Fibroblast of skin of left quadriceps (primary cell): ENCODE measurements around the gene PALLD.

ENCODE experiments used
- DNase-seq, 2 experiments: peaks; one replicate each; pipeline ENCODE4 v3.0.0-alpha.2; 2013; ENCODE audit warnings: low read depth in 2 of 2

PALLD gene

DNA sequence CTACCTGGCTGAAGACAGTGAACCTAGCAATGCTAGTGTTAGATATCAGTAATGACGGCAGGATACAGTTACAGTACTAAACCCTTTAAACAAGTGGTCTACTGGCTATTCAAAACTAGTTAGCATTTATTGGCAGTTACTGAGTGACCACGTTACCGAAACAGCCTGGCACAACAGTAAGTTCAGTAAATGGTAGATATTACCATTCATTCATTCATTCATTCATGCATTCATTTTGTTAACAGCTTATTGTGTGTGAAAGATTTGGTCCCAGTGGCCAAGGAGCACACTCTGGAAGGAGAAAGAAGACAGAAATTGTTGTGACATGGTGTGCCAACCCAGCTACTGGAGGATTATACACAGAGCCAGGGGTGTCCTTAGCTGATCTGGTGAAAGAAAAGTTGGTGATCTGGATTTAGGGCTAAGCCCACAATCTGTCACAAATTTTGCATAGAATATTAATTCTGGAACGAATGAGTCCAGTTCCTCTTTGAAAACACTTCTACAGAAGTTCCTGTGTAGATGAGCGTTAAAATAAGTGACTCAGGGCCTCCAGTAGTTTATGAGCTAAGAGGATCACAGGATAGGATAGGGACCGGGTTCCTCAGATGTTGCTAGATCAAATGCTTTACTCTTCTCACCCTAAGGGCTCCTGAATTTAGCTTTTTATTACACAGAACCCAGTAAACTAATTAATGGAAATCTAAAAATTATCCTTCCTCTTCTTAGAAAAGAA, 334.1 kb downstream of the PALLD start:
- DNase-seq, result no peak

DNA sequence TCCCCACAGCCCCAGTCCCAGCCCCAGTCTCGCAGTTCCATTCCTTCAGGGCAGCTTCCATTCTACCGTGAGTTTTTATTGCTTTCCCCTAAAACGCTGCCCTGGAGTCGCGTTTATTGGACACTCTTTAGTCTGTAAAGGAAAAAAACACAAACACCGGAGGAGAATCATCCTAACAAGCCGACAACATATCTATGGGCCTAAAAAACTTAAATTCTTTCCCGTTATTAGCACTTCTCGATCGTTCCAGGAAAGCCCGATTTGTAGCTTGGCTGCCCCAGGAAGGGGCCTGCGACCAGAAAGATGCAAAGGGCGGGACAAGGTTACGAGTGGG, 334.7 kb downstream of the PALLD start:
- DNase-seq, result no peak

DNA sequence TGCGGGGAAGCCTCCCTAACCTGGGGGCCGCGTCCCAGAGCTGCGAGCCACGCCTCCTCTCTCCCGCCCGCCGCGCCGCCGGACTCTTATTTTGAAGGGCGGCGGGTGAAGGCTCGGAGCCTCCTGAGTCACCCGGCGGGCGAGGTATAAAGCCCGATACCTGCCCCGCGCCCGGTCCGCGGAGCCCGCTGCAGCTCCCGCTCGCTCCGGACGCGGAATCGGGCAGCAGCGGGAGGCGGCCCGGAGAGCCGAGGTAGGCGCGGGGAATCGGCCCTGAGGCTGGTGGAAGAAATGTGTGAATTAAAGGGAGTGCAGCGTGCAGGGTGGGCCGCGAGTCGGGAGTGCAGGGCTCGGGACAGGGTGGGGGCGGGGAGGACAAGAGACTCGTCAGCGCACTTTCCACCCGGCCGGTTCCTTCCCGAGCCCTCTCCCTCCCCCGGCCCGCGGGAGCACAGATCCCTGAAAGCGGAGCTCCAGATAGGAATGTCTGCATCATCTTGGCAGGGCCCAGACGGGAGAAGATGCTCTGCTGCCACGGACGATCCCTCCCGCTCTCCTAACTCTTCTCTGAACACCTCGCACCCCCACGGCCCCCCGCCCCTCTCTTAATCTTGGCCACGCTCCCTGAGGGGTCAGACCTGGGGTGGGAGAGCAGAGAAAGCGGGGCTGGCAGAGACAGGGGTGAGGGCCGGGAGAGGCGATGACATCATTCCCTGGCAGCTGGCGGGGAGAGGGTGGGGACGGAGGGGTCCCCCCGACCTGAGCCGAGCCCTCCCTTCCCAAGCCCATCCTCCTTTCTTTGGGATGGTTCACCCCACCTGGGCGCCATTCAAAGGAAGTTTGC, 335.3 kb downstream of the PALLD start:
- peak; percentile 69 for DNase-seq

DNA sequence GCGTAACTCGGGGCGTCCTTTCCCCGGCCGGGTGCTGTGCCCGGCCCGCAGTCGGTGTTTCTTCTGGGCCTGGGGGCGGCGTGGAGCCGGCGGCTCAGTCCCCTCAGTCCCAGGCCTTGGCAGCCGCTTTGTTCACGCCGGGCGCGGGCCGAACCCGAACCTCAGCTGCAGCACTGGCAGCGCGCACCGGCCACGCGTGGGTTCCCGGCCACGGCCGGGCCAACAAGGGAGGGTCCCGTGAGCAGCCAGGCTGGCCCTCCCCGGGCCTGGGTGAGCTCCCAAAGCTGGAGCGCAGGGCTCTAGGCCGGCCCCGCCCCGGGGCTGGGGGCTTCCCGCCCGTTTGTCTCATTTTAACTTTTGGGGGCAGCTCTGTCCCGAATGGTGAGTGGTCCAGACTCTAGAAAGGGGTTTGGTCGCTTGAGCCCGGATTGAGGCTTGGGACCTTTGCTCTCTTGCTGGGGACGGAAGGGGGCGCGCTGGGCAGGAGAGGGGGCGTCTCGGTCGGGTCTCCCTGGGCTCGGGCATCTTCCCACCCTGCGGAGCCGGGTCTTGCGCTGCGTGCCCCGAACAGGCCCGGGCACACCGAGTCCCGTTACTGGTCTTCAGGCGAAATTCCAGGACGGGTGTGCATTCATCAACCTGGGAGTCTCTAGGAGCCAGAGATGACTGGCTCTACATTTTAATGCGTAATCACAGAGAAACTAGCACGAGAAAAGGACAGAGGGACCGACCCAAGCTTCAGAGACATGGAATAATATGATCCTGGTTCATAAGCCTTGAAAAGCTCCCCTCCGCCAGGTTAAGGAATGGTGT, 336.1 kb downstream of the PALLD start:
- DNase-seq, result no peak

DNA sequence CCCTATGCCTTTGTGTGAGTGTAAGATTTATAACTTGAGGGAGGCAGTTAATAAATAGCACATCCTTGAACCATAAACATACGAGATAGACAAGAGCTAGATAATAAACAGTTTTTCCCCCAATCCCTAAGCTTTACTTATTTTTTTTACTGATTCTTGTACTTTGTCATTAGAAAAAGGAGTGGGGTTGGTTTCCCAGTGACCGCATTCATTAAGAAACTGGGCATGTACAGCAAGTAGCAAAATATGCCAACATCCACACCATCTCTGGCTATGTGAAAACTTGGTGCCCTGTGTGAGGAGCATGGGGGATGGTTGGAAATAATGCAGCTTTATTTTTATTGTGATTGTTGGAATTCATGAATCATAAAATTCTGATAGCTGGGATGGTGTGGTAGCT, 337.0 kb downstream of the PALLD start:
- no peak for DNase-seq

- no peak for DNase-seq
Observed at GRCh38 chr4:168835880-168836454, 339.1 kb downstream of the PALLD start.

- no peak for DNase-seq
Observed at GRCh38 chr4:168836490-168836889, 339.6 kb downstream of the PALLD start.

DNA sequence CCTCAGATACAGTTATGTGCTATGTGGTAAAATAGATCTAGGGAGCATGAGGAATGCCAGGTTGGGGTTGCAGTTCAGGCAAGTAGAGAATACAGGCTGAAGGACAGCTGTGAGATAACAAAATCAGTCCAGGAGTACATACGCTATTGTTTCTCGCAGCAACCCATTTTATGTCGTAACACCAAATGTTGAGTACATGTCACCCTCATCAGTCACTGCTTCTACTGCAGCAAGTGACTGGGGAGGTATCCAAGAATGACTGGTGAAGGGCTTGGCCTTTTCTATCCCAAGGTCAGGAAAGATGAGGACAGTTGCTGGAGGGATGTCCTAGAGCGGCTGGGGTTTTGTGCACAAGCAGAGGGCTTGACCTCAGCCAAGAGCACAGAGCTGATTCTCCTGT, 341.1 kb downstream of the PALLD start:
- no peak for DNase-seq

DNA sequence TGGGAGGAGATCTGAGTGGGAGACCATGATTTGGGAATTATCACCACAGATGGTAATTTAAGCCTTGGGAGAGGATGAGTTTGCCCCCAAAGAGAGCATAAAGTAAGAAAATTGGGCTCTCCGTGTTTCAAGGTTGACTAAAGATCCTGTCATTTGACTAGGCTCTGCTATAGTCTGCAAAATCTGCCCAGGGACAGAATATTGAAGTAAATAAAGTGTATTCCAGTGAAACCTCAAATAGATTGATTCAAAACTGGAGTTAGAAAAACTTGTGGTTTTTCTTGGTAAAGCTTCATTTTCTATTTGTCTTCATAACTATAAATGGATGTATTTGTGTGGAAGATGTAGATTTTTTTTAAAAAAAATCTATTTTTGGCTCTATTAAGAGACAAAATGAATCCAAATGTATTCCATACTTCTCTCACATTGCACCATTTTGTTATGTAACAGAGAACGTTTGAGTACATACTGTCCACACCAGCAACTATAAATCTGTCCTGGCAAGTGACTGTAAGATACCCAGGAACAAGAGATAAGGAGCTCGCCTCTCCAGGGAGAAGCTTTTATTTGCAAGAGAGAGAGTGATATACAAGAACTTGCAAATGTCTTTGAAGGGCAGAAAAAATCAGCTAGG, 343.0 kb downstream of the PALLD start:
- no peak for DNase-seq

DNA sequence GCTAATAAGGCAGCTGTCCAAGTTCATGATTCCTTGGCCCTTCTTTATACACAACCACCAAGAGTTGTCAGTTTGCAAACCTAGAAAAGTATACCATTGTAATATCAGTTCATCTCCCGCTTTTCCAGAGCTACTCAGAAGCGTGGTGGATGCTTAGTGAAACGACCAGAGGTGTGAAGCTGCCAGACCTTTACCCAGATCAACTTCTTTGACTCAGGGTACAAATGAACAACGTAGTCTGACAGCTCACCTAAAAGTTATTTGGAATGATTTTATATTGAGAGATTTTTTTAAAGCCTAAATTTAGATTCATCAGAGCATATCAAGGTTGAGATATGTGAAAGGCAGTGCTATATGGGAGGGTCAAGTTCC, 343.5 kb downstream of the PALLD start:
- no peak for DNase-seq

GRCh38 chr4:168841000-168841671, 344.3 kb downstream of the PALLD start:
- DNase-seq, result no peak

DNA sequence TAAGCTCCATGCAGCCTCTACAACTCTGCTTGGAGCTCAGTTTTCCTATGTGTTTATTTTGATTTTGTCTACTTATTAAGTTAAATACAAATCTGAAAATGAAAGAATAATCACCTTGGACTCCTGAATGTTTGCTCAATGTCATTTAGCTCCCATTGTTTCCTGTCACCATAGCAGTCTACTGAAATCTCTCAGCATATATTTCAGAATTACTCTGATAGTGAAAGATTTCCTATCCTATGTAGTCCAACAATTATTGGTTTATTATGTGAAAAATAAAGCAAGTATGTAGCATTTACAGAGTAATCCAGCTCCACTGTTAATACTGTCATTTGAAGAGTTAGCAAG, 344.8 kb downstream of the PALLD start:
- DNase-seq, result no peak

DNA sequence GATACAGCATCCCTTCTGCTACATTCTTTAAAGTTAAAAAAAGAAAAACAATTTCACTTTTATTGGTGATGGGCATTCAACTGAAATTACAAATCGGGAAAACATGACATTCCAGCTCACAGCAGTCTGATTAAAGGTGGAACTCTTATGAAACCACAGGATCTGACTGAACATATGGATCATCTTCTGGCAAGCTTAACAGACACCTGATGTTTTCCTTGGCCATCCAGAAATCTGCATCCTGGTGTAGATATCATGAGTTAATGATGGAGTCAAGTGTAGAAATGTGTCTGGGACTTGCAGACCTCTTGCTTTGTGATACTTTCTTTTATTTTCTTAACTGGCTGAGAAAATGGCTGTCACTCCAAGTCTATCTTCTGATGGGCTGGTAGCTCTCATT, 345.3 kb downstream of the PALLD start:
- no peak for DNase-seq

GRCh38 chr4:168843635-168844034, 346.8 kb downstream of the PALLD start:
- DNase-seq, result no peak

- no peak for DNase-seq
Observed at GRCh38 chr4:168844353-168845049, 347.6 kb downstream of the PALLD start.

GRCh38 chr4:168845897-168846296, 349.0 kb downstream of the PALLD start:
- DNase-seq, result no peak

DNA sequence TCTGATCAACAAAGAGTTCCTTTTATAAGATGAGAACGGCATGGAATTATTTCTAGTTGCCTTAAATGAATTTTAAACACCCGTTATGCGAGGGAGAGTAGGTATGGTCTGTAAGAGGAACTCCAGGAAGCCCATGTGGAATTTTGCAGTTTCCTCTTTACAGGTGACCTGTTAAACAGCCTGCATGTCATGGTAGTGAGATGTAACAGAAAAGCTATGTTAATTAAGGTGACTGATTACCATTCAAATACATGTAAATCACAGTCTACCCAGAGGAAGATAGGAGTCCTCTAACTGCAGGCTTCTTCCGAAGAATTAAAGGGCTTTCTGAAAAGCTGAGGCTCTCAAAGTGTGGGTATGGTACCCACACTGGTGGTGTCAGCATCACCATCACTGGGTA, 349.6 kb downstream of the PALLD start:
- no peak for DNase-seq

DNA sequence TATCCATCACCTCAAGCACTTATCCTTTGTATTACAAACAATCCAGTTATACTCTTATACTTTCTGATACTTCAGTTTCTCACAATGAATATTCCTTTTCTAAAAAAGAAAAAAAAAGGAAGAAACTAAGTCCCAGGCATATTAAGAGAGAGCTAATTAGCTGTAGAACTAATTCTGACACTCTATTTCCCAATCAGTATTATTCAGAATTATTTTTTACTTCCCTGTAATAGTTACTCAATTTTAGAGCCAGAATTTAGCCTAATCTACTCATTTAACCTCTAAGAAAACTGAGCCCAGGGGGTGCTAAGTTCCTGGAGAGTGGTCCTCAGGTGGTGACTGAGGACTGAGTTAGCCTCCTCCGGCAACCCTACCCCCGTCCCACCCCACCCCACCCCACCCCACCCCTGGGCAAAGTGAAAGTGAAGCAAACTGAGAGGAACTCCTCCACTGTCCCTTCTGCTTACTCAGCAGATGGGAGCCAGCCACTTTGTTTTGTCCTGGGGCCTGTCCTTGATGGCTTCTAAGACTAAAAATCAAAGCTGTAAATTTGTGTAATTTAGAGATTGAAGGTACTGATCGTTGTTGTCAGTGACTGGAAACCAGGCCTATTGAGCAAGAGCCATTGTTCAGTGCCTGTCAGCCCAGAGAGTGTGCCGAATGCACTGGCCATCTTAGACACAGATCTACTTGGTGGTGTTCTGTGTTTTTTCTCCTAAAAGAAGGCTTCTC, 351.1 kb downstream of the PALLD start:
- no peak for DNase-seq

- DNase-seq, result no peak
Observed at GRCh38 chr4:168849030-168849675, 352.3 kb downstream of the PALLD start.
